Activated CD8-positive, alpha-beta memory T cell treated with anti-CD3 and anti-CD28 coated beads for 1 hour (primary cell): Measurements from ENCODE around the gene MBTPS1.

Source experiments
- DNase-seq, 2 donors: peaks; one replicate each; pipeline ENCODE4 v3.0.0-alpha.2; 2020; ENCODE audit warnings: low read depth in 1 of 2; ENCODE audit errors: extremely low read depth in 1 of 2

Gene MBTPS1

DNA sequence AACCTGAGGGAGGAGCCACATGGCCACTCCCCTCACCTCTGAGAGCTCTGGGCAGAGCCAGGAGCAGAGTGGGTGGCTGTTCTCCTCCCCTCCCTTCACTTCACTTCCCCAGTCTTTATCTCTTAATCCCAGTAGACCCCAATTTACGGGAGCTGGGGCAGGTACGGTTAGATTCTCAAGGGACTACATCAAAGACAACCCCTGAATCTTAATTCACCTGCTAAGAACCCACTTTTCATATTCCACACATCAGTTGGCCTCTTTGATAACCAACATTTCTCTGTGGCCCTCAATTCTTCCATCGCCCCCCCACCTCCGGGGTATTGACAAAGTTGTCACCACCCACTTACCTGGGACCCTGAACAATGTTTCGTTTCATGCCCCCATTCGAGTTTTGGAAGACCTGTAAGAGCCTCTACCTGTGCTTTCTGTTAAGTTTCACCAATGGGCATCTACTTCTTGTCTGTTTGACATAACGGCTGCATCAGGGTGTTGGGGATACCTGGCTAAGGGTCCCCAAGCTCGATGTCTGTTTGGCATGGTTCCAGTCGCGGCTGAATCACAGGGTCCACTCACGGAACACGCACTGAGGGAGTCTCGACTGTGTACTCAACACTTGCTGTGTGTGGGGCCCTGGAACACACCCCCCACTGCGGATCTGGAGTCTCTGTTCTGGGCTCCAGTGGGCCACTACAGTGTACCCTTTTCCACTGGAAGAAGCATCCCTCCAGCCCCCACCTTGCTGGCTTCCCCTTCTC is 102.0 kb downstream of the MBTPS1 start:
- DNase-seq: no peak

DNA sequence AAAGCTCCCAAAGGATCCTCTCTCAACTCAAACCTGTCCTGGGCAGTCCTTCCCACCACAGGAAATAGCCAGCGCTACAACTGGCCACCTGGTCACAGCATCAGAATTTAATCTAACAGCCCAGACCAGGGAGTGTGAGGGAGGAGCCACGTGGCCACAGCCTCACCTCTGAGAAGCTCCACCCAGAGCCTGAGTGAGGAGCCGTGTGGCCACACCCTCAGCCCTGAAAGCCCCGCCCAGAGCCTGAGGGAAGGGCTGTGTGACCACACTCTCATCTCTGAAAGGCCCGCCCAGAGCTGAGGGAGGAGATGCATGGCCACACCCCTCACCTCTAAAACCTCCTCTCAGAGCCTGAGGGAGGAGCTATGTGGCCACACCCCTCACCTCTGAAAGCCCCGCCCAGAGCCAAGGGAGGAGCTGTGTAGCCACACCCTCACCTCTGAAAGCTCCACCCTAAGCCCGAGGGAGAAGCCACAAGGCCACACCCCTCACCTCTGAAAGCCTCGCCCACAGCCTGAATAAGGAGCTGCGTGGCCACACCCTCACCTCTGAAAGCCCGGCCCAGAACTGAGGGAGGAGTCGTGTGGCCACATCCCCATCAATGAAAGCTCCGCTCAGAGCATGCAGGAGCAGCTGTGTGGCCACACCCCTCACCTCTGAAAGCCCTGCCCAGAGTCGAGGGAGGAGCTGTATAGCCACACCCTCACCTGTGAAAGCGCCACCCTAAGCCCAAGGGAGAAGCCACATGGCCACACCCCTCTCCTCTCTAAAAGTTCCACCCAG is 102.8 kb downstream of the MBTPS1 start:
- DNase-seq: peak; percentile 2 to 5

DNA sequence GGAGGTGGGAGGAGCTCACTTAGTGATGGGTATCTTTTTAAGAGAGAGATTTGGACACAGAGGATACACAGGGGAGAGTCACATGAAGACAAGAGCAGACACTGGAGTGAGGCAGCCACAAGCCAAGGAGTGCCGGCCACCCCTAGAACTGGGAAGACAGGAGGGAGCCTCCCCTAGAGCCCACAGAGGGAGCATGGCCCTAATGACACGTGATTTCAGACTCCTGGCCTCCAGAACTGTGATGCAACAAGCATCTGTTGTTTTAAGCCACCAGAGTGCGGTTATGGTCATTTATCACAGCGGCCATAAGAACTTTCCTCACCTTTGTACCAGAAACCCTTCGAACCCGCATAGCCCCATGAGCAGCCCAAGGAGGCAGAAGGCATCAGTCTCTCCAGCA is 107.5 kb downstream of the MBTPS1 start:
- no peak for DNase-seq

DNA sequence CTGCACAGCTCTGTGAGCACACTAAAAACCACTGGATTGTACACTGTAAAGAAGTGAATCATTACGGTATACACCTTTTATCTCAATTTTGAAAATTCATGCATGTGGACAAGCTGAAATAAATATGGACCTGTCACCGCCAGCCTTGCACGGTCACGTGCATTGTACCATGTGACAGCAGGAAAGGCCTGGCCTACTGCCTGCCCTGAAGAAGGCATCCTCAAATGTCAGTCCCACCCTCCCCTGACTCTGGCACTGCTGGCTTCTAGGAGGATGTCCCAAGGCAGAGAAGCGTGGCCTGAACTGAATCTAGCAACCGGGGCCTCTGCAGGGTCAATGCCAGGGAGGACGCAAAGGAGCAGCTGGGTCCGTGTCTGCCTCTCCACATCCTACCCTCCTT is 108.8 kb downstream of the MBTPS1 start:
- DNase-seq: no peak

DNA sequence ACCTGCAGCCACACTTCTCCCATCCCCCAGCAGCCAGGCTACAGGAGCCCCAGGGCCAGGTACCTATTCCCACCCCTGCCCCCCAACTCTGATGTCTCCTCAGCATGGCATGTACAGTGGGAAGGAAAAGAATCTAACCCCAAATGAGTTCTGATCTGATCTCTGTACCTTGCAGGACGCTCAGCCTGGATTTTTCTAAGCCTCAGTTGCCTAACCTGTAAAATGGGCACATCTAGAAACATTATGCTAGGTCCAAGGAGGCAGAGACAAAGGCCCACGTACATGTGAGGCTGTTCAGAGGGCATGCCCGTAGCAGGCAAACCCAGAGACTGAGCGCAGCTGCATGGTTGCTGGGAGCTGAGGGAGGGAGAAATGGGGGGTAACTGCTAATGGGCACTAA is 109.2 kb downstream of the MBTPS1 start:
- DNase-seq: no peak

DNA sequence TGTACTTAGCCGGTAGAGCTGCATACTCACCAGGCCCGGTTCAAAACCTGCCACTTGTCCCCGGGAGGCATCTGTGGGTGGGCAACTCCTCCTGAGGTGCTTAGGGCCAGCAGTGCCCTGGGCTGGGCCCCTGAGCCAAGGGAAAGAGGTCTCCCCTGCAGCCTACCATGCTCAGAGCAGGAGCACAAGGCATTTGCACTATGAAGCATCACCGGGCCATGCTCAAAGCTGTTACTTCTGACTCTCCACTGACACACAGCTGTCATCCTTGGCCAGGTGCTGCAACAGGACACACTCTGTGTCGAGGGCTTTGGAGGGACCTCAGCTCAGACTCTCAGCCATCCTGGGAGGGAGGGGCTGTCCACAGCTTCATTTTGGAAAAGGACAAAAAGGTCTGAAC is 111.4 kb downstream of the MBTPS1 start:
- DNase-seq: no peak

DNA sequence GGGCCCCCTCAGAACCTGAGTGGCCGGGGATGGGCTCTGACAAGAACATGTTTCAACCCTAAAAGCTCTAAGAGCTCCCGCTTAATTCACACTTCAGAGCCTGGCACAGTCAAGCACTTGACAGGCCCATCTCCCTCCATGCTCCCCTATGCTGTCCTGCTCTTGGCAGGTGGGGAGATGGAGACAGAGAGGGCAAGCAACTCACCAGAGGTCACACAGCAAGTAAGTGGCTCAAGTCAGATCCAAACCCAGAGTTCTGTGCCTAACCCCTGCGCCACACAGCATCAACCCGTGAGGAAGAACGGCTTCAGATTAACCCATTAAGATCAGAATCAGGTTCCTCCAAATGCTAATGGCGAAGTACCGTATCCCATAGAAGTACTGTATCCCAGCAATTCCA is 112.3 kb downstream of the MBTPS1 start:
- DNase-seq: no peak
